ENCODE measurements around the gene GPC5. TPM values are rescaled to one million over a fixed set of nuclear protein-coding genes. Genes with fewer than 3 reads are reported as not detected.

Gene GPC5
- total RNA-seq, 1 donor from 2014 or later, result 0.17 TPM

DNA sequence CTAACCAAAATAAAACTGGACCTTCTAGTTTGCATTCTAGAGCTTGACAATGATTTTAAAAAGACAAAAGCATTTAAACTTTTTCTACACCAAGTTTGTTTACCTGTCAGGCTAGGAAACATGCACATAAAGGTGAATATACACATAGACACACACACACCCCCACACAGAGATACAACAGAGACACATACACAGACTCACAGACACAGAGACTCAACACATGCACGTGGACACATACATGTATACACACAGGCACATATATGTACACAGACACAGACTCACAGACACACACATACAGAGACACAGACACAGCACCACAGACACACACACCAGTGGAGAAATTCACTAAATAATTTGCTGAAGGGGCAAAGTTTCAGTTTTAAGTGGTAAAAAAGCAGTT is 155.7 kb downstream of the GPC5 start:
- H3K27me3 ChIP-seq (ENCODE audit: control insufficient read depth, insufficient read depth, low read length), result no peaks in the 10 kb centered on the region
- TF ChIP-seq CTCF (IDR thresholded peaks at IDR 0.05; ENCODE audit: insufficient read depth, low read length, poor library complexity, severe bottlenecking), result no peak
- H3K36me3 ChIP-seq (ENCODE audit: control insufficient read depth, insufficient read depth, low read length), result no peaks in the 10 kb centered on the region
- H3K4me3 ChIP-seq (ENCODE audit: low read depth, low read length), result no peak overlapping the region
- DNase-seq (ENCODE audit: low read depth), result no peak

GRCh38 chr13:91557328-91558090 is 159.1 kb downstream of the GPC5 start:
- Histone ChIP-seq H3K36me3 (ENCODE audit: control insufficient read depth, insufficient read depth, low read length) (no peaks in the 10 kb centered on the region), H3K4me3 (ENCODE audit: low read depth, low read length) (no peak overlapping the region), H3K27me3 (ENCODE audit: control insufficient read depth, insufficient read depth, low read length) (no peaks in the 10 kb centered on the region)
- DNase-seq (ENCODE audit: low read depth), result no peak
- TF ChIP-seq CTCF (IDR thresholded peaks at IDR 0.05; ENCODE audit: insufficient read depth, low read length, poor library complexity, severe bottlenecking), result no peak

DNA sequence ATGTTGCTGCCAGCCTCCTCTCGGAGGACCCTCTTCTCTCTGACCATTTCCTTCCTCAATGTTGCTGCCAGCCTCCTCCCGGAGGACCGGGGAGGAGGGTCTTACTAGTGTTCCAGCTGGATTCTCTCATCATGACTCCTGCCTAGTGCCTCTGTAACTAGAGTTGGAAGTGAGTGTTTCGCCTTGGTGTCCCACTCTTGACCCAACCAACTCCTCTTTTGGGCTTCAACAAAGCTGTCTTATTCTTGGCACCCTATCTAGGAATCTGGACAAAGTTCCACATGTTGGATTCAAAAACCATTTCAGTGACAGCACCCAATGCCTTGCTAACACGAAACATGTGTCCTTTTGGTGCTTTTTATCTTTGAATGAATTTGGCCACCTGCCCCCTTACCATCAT is 165.4 kb downstream of the GPC5 start:
- no peak for TF ChIP-seq CTCF (IDR thresholded peaks at IDR 0.05; ENCODE audit: insufficient read depth, low read length, poor library complexity, severe bottlenecking)
- Histone ChIP-seq H3K4me3 (ENCODE audit: low read depth, low read length) (no peak overlapping the region), H3K27me3 (ENCODE audit: control insufficient read depth, insufficient read depth, low read length) (no peaks in the 10 kb centered on the region), H3K36me3 (ENCODE audit: control insufficient read depth, insufficient read depth, low read length) (no peaks in the 10 kb centered on the region)
- DNase-seq (ENCODE audit: low read depth), result no peak

- DNase-seq (ENCODE audit: low read depth), result no peak
- Histone ChIP-seq H3K27me3 (ENCODE audit: control insufficient read depth, insufficient read depth, low read length) (no peaks in the 10 kb centered on the region), H3K36me3 (ENCODE audit: control insufficient read depth, insufficient read depth, low read length) (no peaks in the 10 kb centered on the region), H3K4me3 (ENCODE audit: low read depth, low read length) (no peak overlapping the region)
- no peak for TF ChIP-seq CTCF (IDR thresholded peaks at IDR 0.05; ENCODE audit: insufficient read depth, low read length, poor library complexity, severe bottlenecking)
These were observed 166.0 kb downstream of the GPC5 start for GRCh38 chr13:91564396-91564795.

GRCh38 chr13:91565296-91565695 is 166.9 kb downstream of the GPC5 start:
- Histone ChIP-seq H3K4me3 (ENCODE audit: low read depth, low read length) (no peak overlapping the region), H3K36me3 (ENCODE audit: control insufficient read depth, insufficient read depth, low read length) (no peaks in the 10 kb centered on the region), H3K27me3 (ENCODE audit: control insufficient read depth, insufficient read depth, low read length) (no peaks in the 10 kb centered on the region)
- no peak for TF ChIP-seq CTCF (IDR thresholded peaks at IDR 0.05; ENCODE audit: insufficient read depth, low read length, poor library complexity, severe bottlenecking)
- DNase-seq (ENCODE audit: low read depth), result no peak
